B cell (primary cell): ENCODE measurements around the gene PNKD. TPM values are rescaled to one million over a fixed set of nuclear protein-coding genes. Genes with fewer than 3 reads are reported as not detected.
A peak's percentile ranks its signal among the peaks of the same experiment; 100 is the strongest.

ENCODE experiments used
- ATAC-seq: fragments of 200-7000 bp; cut with Tn5 transposase; one replicate; pipeline ENCODE4 v1.10.0; 2021; ENCODE audit warnings: low read depth, mild to moderate bottlenecking, moderate number of reproducible peaks, moderate library complexity
- CTCF ChIA-PET: fragments of 350-600 bp; sonication (Branson Sonifier 250); formaldehyde crosslinking; loops from one replicate; lab custom pipeline; 2021; ENCODE audit warnings: antibody characterized with exemption, inconsistent platforms; lab: Charles Lee
- POLR2A ChIA-PET: fragments of 350-600 bp; sonication (Branson Sonifier 250); formaldehyde crosslinking; loops from one replicate; lab custom pipeline; 2021; ENCODE audit warnings: antibody characterized with exemption; lab: Charles Lee
- DNase-seq: peaks from one replicate; pipeline ENCODE4 v3.0.0; 2013
- H2AFZ ChIP-seq: 2 replicates; pipeline ENCODE4 v1.6.1; 2012; ENCODE audit warnings: mild to moderate bottlenecking, low read depth, low read length; ENCODE audit not compliant: insufficient read depth, poor library complexity, severe bottlenecking
- H3K27ac ChIP-seq, 2 donors: 1 replicate in 1 of 2; 2 replicates in 1 of 2; pipeline ENCODE4 v1.5.1; 2012 to 2013; ENCODE audit warnings: low read length in 2 of 2, mild to moderate bottlenecking in 2 of 2, moderate library complexity in 1 of 2
- H3K27me3 ChIP-seq, 4 experiments: fragments of 200-600 bp in 1 of 4; sonication (generic) in 1 of 4; replicated peaks in 1 of 4; 1 replicate in 2 of 4; 2 replicates in 2 of 4; pipeline versions ENCODE4 v1.6.1 to v1.7.0; 2013 to 2016; ENCODE audit warnings: low read length in 3 of 4, mild to moderate bottlenecking in 2 of 4, mixed read lengths in 1 of 4, moderate library complexity in 1 of 4; ENCODE audit not compliant: insufficient read depth in 4 of 4, control insufficient read depth in 3 of 4; ENCODE audit errors: control extremely low read depth in 1 of 4
- H3K36me3 ChIP-seq, 2 experiments: replicated peaks in 1 of 2; 1 replicate in 1 of 2; 2 replicates in 1 of 2; pipeline versions ENCODE4 v1.6.1 to v1.7.1; 2013; ENCODE audit warnings: low read length in 1 of 2; ENCODE audit not compliant: insufficient read depth in 2 of 2, control insufficient read depth in 1 of 2; ENCODE audit errors: control extremely low read depth in 1 of 2, extremely low read depth in 1 of 2
- H3K4me1 ChIP-seq, 2 donors: fragments of 200-600 bp in 1 of 2; sonication (generic) in 1 of 2; 1 replicate in 1 of 2; 2 replicates in 1 of 2; pipeline versions ENCODE4 v1.5.1 to v1.6.1; 2013 to 2017; ENCODE audit warnings: low read length in 2 of 2; ENCODE audit not compliant: control insufficient read depth in 2 of 2, insufficient read depth in 2 of 2
- H3K4me2 ChIP-seq: replicated peaks from 2 replicates; pipeline ENCODE3; 2012; ENCODE audit warnings: mild to moderate bottlenecking, low read depth, low read length; ENCODE audit not compliant: poor library complexity, severe bottlenecking
- H3K4me3 ChIP-seq, 5 experiments: fragments of 200-600 bp in 1 of 5; sonication (generic) in 1 of 5; 1 replicate in 3 of 5; 2 replicates in 2 of 5; pipeline versions ENCODE4 v1.5.1 to v1.7.0; 2011 to 2016; ENCODE audit warnings: low read length in 4 of 5, mild to moderate bottlenecking in 4 of 5, low read depth in 2 of 5, control low read depth in 1 of 5, moderate library complexity in 1 of 5; ENCODE audit not compliant: insufficient read depth in 1 of 5; ENCODE audit errors: control extremely low read depth in 1 of 5, extremely low read depth in 1 of 5
- H3K79me2 ChIP-seq: fragments of 200-600 bp; sonication (generic); one replicate; pipeline ENCODE4 v1.6.0; 2016; ENCODE audit warnings: low read length; ENCODE audit not compliant: control insufficient read depth, insufficient read depth
- H3K9ac ChIP-seq: fragments of 200-600 bp; sonication (generic); 2 replicates; pipeline ENCODE4 v1.6.1; 2017; ENCODE audit warnings: mild to moderate bottlenecking, low read length, moderate library complexity
- H3K9me3 ChIP-seq, 3 donors: one replicate each; pipeline versions ENCODE4 v1.6.1 to v1.7.1; 2013; ENCODE audit warnings: low read length in 2 of 3; ENCODE audit not compliant: control insufficient read depth in 2 of 3, insufficient read depth in 1 of 3; ENCODE audit errors: control extremely low read depth in 1 of 3
- H4K20me1 ChIP-seq: 2 replicates; pipeline ENCODE4 v1.6.0; 2012; ENCODE audit warnings: mild to moderate bottlenecking, low read length; ENCODE audit not compliant: insufficient read depth, control insufficient read depth, poor library complexity, severe bottlenecking
- H3K27ac Mint-ChIP-seq: one replicate; pipeline ENCODE4 v1.8.0; 2021; ENCODE audit warnings: mixed read lengths
- H3K27me3 Mint-ChIP-seq: one replicate; pipeline ENCODE4 v1.8.0; 2021; ENCODE audit warnings: mixed read lengths
- H3K4me1 Mint-ChIP-seq: one replicate; pipeline ENCODE4 v1.8.0; 2021; ENCODE audit warnings: mixed read lengths
- H3K4me3 Mint-ChIP-seq: one replicate; pipeline ENCODE4 v1.8.0; 2021; ENCODE audit warnings: mixed read lengths
- H3K9me3 Mint-ChIP-seq: one replicate; pipeline ENCODE4 v1.8.0; 2022; ENCODE audit warnings: mixed read lengths; ENCODE audit not compliant: insufficient read depth
- EZH2 ChIP-seq: IDR thresholded peaks from 2 replicates; pipeline ENCODE4 v1.6.1; 2012; ENCODE audit warnings: borderline replicate concordance, low read depth, mild to moderate bottlenecking, moderate library complexity, low read length; ENCODE audit not compliant: insufficient read depth, poor library complexity, severe bottlenecking
- WGBS: methylation state at CpG from one replicate; pipeline ENCODE4 v1.1.5; 2013; ENCODE audit warnings: missing lambda C conversion rate; ENCODE audit not compliant: insufficient coverage; 5-methylcytosine and 5-hydroxymethylcytosine counted together
- intact Hi-C: fragments of 100-400 bp; cut with micrococcal nuclease; formaldehyde crosslinking; loops from one replicate; pipeline ENCODE4 v1.10.0; 2022
- polyA plus RNA-seq: library from polyadenylated mRNA; depleted of rRNA; stranded (reverse); fragments of >200 nt; gene quantifications from 2 replicates; pipeline ENCODE4 v1.2.3, GENCODE V29; 2012
- total RNA-seq, 2 donors: library from RNA; stranded (reverse); fragments of 120-200 nt in 1 of 2; gene quantifications; 1 replicate in 1 of 2; 2 replicates in 1 of 2; pipeline versions ENCODE4 v1.2.3 to v1.2.4, GENCODE V29; 2013 to 2022
- TF ChIP-seq, protein P1 (sequence below): fragments of 200-600 bp; IDR thresholded peaks from one replicate; pipeline ENCODE4 v1.8.0; 2022; ENCODE audit warnings: antibody characterized with exemption, mild to moderate bottlenecking

PNKD gene
- total and polyA plus RNA-seq, 2 donors (not counting 1 experiment from before 2014, with no cell fraction given): 29.7 to 55.8 TPM

DNA sequence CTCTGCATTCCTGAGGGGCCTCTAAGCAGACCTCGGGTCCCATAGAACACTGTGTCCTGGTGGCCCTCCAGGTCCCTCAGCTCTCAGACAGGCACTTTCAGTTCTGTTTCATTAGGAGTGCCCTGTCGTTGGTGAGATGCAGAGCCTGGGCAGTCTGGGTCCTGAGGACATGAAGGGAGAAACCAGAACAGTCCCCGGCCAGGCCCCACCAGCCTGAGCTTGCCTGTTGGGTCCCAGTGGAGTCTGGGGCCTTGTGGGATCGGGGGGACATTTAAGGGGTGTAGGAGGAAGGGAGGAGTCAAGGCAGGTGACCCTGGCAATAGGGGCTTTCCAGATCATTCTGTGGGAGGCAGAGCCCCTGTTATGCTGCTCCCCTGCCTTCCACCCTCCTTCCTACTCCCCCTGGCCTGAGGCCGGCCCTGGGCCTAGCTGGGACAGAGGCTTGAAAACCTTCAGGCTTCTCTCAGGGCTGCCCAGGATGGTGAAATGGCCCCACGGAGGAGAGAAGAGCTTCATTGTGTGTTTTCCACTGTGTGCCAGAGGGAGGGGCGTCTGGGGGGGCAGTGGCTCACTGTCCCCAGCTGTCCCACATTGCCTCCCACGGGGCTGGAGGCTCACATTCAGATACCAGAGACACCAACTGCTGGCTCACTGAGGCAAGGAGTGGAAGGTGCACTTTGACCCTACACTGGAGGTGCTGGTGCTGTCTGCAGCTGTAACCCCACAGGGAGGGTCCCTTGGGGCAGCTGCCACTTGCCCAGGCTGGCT lies 59.7 kb downstream of the PNKD start:
- Histone ChIP-seq H3K9me3 (peaks cover 0 to 4% (median 0%) of the 10 kb centered on the region in 3 donors), H2AFZ (peak overlapping the region; percentile 61), H3K27ac (peak overlapping the region; percentile 4 to 41), H3K4me2 (peak overlapping the region; percentile 56), H4K20me1 (no peaks in the 10 kb centered on the region), H3K9ac (peak overlapping the region; percentile 29), H3K4me1 (peaks cover 24 to 38% of the 10 kb centered on the region in 2 donors), H3K79me2 (no peaks in the 10 kb centered on the region), H3K27me3 (no peaks in the 10 kb centered on the region), H3K4me3 (no peak overlapping the region), H3K36me3 (no peaks in the 10 kb centered on the region)
- ChIA-PET CTCF (interaction anchor here (1.0 to 3.5 kb wide), 5 partner anchors 26 to 57 kb away, joined by 3 to 14 read pairs (median 5); partner anchors contain the start of gene CATIP), POLR2A (interaction anchor here (0.5 to 1.1 kb wide), 3 partner anchors 29 to 58 kb away, joined by 3 to 10 read pairs (median 3); no protein-coding TSS in a partner anchor)
- Mint-ChIP-seq H3K9me3 (no peaks in the 10 kb centered on the region), H3K4me3 (peak overlapping the region; percentile 68), H3K27me3 (peaks cover 3% of the 10 kb centered on the region), H3K4me1 (peaks cover 51% of the 10 kb centered on the region), H3K27ac (peak overlapping the region; percentile 84)
- DNase-seq (peak; percentile 62), ATAC-seq (peak; percentile 62)
- intact Hi-C loops: no loop called here
- WGBS: 21% methylated on average over 7 of the region's 8 CpGs
- TF ChIP-seq, protein P1, sequence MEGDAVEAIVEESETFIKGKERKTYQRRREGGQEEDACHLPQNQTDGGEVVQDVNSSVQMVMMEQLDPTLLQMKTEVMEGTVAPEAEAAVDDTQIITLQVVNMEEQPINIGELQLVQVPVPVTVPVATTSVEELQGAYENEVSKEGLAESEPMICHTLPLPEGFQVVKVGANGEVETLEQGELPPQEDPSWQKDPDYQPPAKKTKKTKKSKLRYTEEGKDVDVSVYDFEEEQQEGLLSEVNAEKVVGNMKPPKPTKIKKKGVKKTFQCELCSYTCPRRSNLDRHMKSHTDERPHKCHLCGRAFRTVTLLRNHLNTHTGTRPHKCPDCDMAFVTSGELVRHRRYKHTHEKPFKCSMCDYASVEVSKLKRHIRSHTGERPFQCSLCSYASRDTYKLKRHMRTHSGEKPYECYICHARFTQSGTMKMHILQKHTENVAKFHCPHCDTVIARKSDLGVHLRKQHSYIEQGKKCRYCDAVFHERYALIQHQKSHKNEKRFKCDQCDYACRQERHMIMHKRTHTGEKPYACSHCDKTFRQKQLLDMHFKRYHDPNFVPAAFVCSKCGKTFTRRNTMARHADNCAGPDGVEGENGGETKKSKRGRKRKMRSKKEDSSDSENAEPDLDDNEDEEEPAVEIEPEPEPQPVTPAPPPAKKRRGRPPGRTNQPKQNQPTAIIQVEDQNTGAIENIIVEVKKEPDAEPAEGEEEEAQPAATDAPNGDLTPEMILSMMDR: no peak

DNA sequence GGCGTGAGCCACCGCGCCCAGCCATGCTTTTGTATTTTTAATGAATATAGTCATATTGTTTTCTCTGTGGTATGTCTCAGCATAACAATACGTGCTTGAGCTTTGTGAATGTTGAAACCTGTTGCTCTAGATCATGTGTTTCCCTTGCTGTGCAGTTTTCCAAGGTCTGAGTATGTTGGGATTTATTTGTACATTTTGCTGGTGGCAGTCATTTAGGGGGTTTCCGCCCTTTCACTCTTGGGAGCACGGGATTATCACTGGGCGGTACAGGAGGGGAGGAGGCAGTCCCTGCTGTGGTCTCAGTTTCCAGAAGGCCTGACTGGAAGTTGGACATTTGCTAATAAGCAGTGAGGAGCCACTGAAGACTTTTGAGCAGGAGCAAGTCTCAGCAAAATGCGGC lies 61.4 kb downstream of the PNKD start:
- intact Hi-C loops: no loop called here
- Mint-ChIP-seq H3K27me3 (peaks cover 3% of the 10 kb centered on the region), H3K4me1 (peaks cover 51% of the 10 kb centered on the region), H3K4me3 (no peak overlapping the region), H3K27ac (no peak overlapping the region), H3K9me3 (no peaks in the 10 kb centered on the region)
- Histone ChIP-seq H2AFZ (no peak overlapping the region), H3K36me3 (no peaks in the 10 kb centered on the region), H3K4me3 (no peak overlapping the region), H3K4me1 (peaks cover 24 to 38% of the 10 kb centered on the region in 2 donors), H3K4me2 (no peak overlapping the region), H4K20me1 (no peaks in the 10 kb centered on the region), H3K27ac (no peak overlapping the region), H3K79me2 (no peaks in the 10 kb centered on the region), H3K9ac (no peak overlapping the region), H3K9me3 (peaks cover 0 to 4% (median 0%) of the 10 kb centered on the region in 3 donors), H3K27me3 (no peaks in the 10 kb centered on the region)
- TF ChIP-seq, protein P1: no peak
- no peak for TF ChIP-seq EZH2
- no peak for DNase-seq
- CTCF ChIA-PET: interaction anchor here (1.5 to 3.5 kb wide), 2 partner anchors 25 to 30 kb away, joined by 4 to 14 read pairs; partner anchors contain the start of gene CATIP
- ATAC-seq: no peak
- POLR2A ChIA-PET: interaction anchor here (0.7 kb wide), 1 partner anchor 37 kb away, joined by 3 read pairs; no protein-coding TSS in a partner anchor
- 91% methylated on average over 8 of the region's 8 CpGs for WGBS
